ENCODE results near the gene TENM3.

TENM3 gene

DNA sequence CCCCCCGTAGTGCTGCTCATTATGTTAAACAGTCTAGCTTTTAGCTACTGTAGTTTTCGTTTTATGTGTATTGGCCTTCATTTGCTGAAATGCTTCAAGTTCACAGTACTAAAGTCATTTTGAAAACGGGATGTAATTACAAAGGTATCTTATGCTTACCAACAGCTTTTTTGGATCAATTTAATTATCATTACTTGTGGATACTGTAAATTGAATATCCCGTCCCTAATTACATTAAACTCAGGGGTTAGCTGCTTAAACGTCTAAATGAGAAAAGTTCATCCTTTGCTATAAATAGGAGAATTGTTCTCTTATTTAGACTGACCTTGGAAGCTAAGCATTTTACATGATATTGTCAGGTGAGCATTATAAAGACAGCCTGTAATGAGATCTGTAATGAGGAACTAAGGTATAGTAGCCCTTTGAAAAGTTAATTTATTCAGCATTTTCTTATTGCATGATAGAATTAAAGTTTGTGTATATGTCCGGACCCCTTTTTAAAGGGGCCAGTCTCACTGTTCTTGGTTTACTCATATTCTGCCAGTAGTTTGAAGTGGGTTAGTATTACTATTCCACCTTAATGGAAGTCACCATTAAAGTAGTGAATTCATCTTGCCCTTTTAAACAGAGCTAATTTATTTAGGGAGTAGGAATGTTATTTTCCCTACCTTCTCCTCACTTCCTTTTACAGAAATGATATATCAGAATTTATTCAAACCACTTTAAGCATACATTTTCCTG, 252.6 kb downstream of the TENM3 start:
- DNase-seq (ENCODE audit: low read depth in 2 of 2, low spot score in 1 of 2): no peak

DNA sequence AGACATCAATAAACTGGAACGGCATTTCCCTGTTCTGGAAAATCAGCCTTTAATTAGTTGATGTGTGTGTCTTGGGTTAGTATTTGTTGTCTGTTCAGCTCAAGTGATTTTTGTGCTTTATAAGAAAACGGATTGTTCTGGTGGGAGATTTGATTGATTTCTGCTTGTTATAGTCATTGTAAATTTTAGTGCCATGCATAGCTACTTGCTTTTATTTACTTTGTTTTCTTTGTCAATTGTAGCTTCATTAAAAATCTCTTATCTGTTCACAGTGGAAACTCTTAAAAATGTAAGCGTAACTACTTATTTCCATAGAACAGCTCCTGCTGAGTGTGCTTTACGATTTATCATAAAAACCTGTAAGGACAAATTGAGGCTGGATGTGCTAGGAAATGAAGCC, 253.2 kb downstream of the TENM3 start:
- no peak for DNase-seq (ENCODE audit: low read depth in 2 of 2, low spot score in 1 of 2)

DNA sequence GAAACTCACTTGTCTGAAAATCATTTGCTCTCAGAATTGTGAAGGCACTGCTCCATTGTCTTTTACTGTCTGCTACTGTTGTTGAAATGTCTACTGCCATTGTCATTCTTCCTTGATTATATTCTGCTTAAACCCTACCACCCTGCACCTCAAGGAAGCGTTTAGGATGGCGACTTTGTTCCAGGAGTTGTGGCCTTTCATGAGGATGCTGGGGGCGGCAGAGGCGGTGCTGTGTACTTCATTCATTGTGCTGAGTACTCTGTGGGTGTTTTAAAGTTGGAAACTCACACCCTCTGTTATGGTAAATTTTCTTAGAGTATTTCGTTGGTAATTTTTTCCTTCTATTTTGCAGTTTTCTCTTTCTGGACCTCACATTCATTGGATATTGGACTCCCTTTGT, 258.9 kb downstream of the TENM3 start:
- no peak for DNase-seq (ENCODE audit: low read depth in 2 of 2, low spot score in 1 of 2)

DNA sequence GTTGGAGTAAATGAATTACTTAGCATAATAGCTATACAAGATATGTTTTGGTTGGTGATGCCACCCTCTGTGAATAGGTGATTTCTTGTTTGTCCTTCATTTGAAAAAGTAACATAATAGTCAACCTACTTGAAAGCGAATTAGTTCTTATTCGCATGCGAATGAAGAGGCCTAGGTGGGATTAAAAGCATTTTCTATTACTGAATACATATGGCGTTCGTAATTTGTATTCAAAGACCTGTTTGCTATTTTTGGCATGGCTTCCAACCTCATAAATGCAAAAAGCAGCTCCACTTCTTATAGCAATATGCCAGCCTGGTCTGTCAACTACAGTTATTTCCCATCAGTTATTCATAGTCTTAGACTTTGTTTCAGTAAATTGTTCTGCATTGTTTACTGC, 261.3 kb downstream of the TENM3 start:
- no peak for DNase-seq (ENCODE audit: low read depth in 2 of 2, low spot score in 1 of 2)

DNA sequence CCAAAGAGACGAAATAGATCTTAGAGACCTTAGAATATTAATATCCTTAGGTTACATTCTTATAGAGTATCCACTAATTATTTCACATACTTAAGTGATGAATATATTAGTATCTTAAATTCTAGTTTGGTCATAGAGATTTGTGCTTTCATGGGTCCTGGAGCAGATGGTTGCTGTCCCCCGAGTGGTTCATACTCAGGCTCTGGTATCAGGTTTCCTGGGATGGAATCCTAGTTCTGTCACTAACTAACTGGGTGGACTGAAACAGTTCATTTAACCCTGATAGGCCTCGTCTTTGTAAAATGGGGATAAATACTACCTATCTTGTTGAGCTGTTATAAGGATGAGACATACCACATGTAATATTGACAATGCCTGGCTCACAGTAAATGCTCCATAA, 264.6 kb downstream of the TENM3 start:
- no peak for DNase-seq (ENCODE audit: low read depth in 2 of 2, low spot score in 1 of 2)

DNA sequence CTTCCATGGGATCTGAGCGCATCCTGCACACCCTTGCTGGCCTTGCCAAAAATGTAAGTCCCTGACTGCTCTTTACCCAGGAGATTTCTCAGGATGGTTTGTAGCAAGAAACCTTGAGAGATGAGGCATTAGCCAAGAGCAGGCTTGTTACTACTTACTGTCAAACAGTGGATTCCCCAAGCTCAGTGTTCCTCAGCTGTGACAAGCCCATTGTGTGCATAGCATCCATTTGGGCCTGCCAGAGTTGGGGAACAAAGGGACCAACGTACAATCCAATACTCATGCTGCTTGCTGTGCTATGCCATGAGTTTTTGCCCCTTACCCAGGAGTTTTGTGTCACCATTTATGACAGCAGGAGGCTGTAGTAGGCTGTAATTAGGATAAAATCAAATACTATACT, 267.6 kb downstream of the TENM3 start:
- no peak for DNase-seq (ENCODE audit: low read depth in 2 of 2, low spot score in 1 of 2)

DNA sequence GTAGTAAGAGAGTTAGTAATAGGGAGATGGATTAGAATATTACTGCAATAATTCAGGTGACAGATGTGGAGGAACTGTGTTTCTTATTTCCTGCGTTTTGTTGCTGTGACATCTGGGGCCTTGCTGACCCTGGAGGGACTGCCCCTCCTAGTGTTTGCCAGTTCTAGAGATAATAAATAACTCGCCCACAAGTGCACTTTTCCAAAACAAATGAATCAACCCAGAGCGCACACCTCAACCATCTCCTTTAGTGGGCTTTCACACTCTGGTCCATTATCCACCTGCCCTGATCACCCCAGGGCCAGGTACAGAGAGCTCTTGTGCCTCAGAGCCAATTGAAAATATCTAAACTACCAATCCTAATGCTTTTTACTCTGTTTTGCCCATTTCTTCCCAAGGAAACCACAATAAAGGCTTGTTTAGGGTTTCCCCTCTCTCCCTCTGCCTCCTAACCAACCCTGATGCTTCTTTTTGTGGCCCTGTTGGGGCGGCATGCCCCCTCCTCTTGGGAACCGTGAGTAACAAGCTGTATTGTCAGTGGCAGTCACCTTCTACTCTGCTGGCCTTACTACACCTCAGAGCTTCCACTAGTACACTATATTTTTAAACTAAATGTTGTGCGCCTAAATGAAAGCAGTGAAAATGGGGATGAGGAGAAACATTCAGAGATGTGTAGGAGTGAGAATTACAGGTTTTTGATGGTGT, 270.5 kb downstream of the TENM3 start:
- no peak for DNase-seq (ENCODE audit: low read depth in 2 of 2, low spot score in 1 of 2)

DNA sequence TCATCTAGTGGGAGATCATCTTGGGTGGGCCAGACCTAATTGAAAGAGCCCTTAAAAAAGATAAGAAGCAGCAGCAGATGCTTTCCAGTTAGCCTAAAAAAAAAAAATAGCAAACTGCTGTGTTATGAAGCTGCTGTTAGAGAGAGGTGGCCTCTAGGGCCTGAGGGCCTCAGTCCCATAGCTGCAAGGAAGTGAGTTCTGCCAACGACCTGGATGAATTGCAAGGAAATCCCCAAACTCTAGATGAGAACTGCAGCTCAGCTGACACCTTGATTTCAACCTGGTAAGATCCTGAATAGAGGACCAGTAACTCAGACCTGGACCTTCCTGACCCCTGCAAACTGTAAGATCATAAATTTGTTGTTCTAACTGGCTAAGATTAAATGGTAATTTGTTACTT, 275.2 kb downstream of the TENM3 start:
- DNase-seq (ENCODE audit: low read depth in 2 of 2, low spot score in 1 of 2): no peak

DNA sequence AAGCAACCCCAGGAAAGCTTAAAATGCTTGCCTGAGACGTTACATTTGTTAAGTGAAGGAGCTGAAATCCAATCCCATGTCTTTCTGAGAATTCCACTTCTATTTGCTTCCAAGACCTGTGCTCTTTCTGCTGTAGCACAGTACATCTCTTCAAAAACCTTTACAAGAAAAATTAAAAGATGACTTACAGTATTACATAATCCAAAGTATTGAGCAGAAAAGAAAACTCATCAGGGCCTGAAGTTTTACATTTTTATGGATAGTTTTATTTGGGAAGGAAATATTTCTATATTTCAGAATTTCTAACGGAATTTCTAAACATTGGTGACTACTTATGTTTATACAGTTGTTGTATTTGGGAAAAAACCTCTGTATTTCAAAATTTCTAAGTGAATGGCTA, 276.3 kb downstream of the TENM3 start:
- DNase-seq (ENCODE audit: low read depth in 2 of 2, low spot score in 1 of 2): no peak

DNA sequence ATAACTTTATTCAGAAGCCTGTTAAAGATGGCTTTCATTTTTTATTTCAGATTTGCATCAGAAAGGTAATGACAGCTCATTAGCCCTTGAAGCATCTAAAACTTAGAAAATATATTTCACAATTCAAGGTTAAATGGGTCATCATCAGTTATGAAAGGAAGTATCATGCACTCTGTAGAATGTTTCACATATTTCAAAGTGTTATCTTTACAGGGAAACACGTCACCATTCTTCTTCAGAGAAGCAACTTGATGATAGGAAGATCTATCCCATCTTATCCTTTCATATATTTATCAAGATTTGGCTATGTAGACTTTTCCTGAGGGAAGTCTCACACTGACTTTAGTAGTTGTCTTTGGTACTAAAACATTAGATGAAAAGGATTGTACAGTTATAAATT, 277.8 kb downstream of the TENM3 start:
- DNase-seq (ENCODE audit: low read depth in 2 of 2, low spot score in 1 of 2): no peak

DNA sequence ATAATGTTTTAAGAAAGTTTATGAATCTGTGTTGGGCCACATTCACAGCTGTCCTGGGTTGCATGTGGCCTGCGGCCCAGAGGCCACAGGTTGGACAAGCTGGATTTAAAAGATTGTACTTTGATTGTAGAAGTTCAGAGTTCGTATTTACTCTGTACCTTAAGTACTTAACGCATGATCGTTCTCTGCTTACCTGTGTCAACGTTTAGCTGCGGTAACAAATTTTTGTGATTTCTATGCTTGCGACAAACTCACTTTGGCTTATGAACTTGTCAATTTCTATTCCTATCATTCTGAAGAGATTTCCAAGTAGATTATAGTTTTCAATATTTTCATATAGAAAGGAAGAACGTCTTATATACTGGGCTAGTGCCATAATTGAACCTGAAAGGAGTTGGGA, 285.6 kb downstream of the TENM3 start:
- DNase-seq (ENCODE audit: low read depth in 2 of 2, low spot score in 1 of 2): no peak

DNA sequence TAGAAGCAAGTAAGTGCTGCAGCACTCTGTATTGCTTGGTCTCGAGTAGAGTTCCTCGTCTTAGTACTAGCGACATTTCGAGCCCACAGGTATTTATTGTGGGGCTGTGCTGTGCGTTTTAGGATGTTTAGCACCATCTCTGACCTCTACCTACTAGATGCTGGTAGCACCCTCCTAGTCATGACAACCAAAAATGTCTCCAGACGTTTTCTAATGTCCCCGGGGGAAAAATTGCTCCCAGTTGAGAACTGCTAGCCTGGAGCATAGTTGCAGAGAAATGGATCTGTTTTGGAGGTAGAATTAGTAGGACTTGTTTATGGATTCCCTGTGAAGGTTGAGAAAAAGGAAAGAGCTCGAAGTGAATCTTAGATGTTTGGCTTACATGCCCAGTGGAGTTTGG, 287.2 kb downstream of the TENM3 start:
- DNase-seq (ENCODE audit: low read depth in 2 of 2, low spot score in 1 of 2): no peak

DNA sequence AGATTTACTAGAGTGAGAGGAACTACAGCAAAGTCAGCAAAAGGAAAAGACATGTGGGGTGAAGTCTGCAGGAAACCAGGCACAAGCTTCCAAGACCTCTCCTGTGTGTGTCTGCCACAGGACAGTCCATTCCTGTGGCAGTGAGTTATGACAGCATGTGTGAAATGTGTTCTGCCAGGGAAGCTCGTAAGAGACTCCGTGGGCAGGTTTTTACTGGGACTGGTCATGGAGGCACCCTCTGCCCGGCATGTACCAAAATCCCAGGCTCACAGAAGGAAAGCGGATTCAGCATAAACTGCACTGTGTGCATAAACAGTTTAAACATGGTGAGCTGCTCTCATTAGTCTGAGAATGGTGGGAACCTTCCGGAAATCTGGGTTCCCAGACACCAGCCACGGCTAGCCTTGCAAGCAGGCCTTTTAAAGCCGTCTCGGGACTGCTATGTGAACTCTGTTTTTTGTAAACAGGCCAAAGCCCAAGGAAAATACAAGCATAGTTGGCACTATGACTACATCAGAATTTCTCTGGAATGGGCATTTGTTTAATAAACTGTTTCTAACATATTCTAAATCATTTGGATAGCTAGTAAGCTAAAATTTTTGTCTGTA, 288.5 kb downstream of the TENM3 start:
- no peak for DNase-seq (ENCODE audit: low read depth in 2 of 2, low spot score in 1 of 2)

DNA sequence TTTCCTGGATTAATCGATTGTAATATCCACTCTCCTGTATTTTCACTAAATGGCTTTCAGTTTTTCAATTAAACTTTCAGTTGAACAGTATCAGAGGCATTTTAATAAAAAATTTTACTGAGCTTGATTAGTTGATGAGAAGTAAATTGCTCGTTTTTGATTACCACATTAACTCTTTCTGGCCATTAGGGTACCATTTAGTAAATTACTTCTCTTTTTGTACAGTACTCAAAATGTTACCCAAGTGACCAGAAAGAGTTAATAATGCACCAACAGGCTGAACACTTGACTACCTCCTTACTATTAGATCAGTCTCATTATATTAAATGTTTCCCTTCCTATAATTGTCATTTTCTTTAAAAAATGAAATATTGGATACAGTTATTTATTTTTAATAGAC, 289.2 kb downstream of the TENM3 start:
- no peak for DNase-seq (ENCODE audit: low read depth in 2 of 2, low spot score in 1 of 2)

DNA sequence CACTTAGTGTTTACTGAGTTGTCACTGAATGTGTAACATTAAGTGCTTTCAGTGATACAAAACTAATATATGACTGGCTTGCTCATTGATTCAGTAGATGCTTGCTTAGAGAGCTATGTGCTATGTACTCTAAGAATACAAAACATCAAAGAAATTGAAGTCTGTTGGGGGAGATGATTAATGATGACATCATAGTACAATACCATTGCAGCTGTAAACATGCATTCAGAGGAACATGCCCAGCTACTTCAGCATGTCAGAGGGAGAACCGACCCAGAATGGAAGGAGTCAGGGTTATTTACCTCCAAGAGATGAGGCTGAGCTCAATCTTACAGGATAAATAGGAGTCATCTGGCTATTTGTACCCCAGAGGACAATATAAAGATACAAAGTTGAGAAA, 290.8 kb downstream of the TENM3 start:
- DNase-seq (ENCODE audit: low read depth in 2 of 2, low spot score in 1 of 2): no peak

DNA sequence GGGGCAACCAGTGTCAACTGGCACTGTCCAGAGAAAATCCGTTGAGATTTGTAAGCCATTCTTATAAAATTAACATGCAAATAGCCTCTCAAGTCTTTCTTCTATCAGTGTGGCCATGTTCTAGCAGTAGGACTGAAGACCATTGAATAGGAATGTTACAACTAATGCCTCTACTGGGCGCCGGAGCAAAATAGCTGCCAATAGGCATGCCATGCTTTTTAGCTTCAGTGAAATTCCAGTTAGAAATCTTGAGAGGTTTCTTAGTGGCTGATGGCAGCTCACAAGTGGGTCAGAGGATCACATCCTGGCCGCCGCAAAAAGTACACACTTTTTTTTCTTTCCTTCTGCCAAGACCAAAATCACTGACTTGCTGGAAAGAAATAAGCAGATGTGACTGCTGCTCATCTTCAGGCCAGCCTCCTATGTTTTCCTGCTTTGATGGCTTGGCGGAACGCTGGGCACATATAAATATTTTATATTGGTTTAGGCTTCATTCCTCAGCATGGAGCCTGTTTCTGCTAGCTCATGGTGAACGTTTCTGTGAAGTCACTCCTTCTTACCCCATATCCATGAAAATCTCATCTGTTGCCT, 293.1 kb downstream of the TENM3 start:
- no peak for DNase-seq (ENCODE audit: low read depth in 2 of 2, low spot score in 1 of 2)

DNA sequence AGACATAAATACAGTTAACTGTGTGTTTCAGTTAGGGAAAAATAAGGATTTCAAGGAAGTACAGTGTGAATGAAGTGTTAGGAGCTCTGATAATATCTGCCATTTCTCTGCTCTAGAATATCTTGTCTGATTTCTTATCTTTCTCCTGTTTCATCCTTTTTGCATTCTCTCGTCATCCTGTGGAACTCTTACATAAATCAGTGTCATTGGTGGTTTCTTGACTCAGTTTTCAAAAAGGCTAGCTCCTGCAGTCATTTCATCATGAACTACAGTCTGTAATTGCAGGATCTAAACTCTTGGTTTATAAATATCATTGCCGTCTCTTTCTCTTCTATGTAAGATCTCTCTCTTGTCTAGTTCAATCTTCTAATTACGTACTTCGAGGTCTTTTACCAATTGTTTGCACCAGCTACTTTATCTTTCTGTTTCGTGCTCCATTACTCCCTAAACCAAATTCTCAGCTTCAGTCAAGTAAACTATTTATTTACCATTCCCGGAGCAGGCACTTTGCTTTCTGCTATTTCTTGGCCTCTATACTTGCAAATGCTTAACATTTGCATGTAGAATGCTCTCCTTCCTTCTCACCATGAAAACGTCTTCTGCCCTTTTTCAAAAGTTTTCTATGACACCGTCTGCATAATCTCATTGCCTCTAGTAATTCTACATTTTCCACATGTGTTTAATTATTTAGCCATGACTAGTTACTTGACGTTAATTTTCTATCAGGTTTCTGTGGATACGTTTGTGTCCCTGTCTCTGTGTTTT, 294.0 kb downstream of the TENM3 start:
- no peak for DNase-seq (ENCODE audit: low read depth in 2 of 2, low spot score in 1 of 2)

DNA sequence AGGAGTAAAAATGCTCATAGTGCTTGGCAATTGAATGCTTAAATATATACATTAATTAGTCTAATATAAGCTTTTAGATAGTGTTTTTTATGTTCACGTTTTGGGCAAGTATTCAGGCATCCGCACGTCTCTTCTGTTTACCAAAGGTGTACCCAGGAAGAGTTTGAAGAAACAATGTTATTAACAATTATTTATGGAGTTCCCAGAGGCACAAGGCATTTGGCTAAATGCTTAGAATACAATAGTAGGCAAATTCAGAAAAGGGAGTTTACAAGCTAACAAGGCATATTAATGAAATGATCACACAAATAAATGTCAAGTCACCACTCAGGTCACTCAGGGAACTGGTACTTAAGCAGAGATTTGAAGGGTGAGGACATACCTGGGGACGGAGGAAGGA, 294.8 kb downstream of the TENM3 start:
- DNase-seq (ENCODE audit: low read depth in 2 of 2, low spot score in 1 of 2): no peak

DNA sequence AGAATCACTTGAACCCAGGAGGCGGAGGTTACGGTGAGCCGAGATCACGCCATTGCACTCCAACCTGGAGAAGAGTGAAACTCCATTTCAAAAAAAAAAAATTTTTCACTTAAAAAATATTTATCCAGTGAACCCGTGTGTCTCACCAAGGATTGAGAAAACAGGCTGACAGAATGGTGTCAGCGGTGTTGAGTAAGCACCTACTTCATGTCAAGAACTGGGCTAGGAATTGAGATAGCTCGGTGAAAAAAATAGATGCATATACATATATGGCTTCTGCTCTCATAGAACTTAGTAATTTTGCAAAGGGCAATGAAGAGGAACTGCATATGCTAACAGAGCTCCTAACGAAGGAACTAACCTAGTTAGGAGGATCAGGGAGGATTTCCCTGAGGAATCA, 297.3 kb downstream of the TENM3 start:
- no peak for DNase-seq (ENCODE audit: low read depth in 2 of 2, low spot score in 1 of 2)

DNA sequence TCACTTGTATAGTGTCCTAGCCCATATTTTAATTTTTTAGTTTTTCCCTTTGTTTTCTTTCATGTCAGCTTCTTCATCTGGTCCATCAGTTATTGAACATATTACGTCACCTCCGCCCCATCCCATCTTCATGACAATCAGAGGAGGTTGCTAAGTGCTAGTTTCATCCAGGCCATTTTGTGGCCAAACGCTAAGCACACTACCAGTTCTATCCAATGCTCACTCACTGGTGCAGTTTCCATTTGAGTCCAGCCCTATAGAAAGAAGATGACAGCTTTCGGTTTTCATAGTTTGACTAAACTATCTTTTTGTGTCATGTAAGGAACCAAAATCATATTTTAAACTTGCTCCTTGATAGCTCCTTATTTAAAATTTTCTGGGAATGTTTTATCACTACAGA, 304.2 kb downstream of the TENM3 start:
- DNase-seq (ENCODE audit: low read depth in 2 of 2, low spot score in 1 of 2): no peak

DNA sequence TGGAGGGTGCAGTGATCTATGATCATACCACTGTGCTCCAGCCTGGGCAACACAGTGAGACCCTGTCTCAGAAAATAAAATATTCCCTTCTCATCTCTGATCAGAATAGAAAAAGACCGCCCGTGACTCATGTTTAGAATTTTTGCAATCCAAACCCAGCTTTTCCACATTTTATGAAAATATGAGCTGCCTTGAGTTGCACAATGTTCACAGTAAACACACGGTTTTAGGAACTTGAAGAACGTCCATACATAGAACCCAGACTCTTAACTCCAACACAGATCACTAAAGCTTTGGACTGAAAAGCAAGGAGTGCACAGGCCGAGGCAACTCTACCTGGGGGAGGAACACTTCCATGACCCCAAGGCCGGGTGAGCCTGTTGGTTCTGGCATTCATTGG, 305.0 kb downstream of the TENM3 start:
- DNase-seq (ENCODE audit: low read depth in 2 of 2, low spot score in 1 of 2): no peak

DNA sequence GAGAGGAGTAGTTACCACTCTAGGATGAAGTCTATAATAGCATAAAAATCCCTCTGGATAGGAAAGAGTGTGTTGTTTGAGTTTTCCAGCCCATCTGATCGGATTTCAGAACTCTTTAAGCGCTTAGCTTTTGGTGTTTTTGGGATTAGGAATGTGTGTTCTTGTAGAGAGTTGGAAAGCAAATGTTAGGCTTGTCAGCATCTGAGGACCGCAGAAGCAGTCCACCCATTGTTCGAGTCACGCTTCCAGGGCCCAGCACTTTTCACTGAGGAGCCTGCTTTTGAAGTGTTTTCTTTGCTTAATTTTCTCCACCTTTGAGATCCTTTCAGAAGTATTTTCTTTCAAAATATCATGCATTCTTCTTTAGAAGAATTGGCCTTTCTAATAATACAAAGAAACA, 306.2 kb downstream of the TENM3 start:
- DNase-seq (ENCODE audit: low read depth in 2 of 2, low spot score in 1 of 2): no peak
